Cardiac muscle cell (in vitro differentiated cells and primary cell): ENCODE data around the gene PLEKHA6. TPM values are rescaled to one million over a fixed set of nuclear protein-coding genes. Genes with fewer than 3 reads are reported as not detected.

Source experiments
- DNase-seq, 2 donors: peaks; one replicate each; pipeline versions ENCODE4 v3.0.0 to v3.0.0-alpha.2; 2010 to 2017; ENCODE audit warnings: low read depth in 1 of 2, low spot score in 1 of 2
- H3K27ac ChIP-seq: fragments of 200-600 bp; sonication (generic); 2 replicates; pipeline ENCODE4 v1.5.1; 2016
- H3K27me3 ChIP-seq: fragments of 200-600 bp; sonication (generic); 2 replicates; pipeline ENCODE4 v1.6.0; 2016; ENCODE audit warnings: control low read depth
- H3K36me3 ChIP-seq: fragments of 200-600 bp; sonication (generic); 2 replicates; pipeline ENCODE4 v1.5.1; 2016; ENCODE audit warnings: control low read depth
- H3K4me1 ChIP-seq: fragments of 200-600 bp; sonication (generic); 2 replicates; pipeline ENCODE4 v1.8.1; 2017; ENCODE audit warnings: low read depth, mild to moderate bottlenecking, mixed run types
- H3K4me3 ChIP-seq: fragments of 200-600 bp; sonication (generic); 2 replicates; pipeline ENCODE4 v1.5.1; 2016; ENCODE audit warnings: mild to moderate bottlenecking
- H3K9me3 ChIP-seq: fragments of 200-600 bp; sonication (generic); 2 replicates; pipeline ENCODE4 v1.5.1; 2017; ENCODE audit warnings: low read depth, mild to moderate bottlenecking, control low read depth
- CTCF ChIP-seq: IDR thresholded peaks from 2 replicates; pipeline ENCODE4 v1.5.1; 2012; ENCODE audit warnings: low read depth, mild to moderate bottlenecking, low read length
- polyA plus RNA-seq: library from polyadenylated mRNA; unstranded; fragments of >200 nt; fragmentation: Nextera tagmentation; extraction: Ambion mirVana; gene quantifications from 2 replicates; pipeline ENCODE4 v1.2.1, GENCODE V29; 2016
- total RNA-seq: library from RNA; depleted of rRNA; stranded (reverse); fragments of >200 nt; gene quantifications from 2 replicates; pipeline ENCODE4 v1.2.3, GENCODE V29; 2016

The PLEKHA6 gene, protein sequence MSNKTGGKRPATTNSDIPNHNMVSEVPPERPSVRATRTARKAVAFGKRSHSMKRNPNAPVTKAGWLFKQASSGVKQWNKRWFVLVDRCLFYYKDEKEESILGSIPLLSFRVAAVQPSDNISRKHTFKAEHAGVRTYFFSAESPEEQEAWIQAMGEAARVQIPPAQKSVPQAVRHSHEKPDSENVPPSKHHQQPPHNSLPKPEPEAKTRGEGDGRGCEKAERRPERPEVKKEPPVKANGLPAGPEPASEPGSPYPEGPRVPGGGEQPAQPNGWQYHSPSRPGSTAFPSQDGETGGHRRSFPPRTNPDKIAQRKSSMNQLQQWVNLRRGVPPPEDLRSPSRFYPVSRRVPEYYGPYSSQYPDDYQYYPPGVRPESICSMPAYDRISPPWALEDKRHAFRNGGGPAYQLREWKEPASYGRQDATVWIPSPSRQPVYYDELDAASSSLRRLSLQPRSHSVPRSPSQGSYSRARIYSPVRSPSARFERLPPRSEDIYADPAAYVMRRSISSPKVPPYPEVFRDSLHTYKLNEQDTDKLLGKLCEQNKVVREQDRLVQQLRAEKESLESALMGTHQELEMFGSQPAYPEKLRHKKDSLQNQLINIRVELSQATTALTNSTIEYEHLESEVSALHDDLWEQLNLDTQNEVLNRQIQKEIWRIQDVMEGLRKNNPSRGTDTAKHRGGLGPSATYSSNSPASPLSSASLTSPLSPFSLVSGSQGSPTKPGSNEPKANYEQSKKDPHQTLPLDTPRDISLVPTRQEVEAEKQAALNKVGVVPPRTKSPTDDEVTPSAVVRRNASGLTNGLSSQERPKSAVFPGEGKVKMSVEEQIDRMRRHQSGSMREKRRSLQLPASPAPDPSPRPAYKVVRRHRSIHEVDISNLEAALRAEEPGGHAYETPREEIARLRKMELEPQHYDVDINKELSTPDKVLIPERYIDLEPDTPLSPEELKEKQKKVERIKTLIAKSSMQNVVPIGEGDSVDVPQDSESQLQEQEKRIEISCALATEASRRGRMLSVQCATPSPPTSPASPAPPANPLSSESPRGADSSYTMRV
- 44.1 and 71.7 TPM in 2 replicates for total RNA-seq
- polyA plus RNA-seq: 23.1 and 41.6 TPM in 2 replicates

DNA sequence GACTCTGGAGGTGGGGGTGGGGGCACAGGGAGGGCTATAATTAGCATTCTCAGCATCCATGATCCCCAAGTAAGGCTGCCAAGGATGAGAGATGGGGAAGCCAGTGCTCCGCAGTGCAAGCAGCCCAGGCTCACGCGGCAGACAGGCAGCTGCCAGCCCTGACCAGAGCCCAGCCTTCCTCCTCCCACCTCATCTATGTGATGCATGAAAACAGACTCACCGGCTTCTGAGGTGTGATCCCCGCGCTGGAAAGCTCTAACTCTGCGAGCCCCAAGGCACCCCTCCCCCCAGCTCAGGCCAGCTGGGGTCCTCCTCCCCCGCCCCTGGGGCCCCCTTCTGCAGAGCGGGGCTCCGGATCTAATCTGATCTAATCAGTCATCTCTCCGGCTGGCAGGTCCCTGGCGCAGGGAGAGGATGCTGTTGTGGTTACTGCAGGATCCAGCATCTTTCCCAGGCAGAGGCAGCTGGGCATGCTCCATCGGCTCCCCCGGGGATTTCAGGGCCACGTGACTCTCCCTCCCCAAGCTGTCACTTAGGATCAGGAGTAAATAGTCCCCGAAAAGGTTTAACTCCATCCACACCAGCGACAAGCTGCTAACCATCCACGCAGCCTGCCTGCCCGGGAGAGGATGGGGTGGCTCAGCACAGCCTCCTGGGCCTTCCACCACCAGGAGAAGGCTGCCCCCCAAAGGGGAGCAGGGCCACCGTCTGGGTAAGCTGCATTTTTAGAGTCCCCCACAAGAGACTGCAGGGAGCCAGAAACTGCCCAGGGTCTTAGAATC lies at the start of gene PLEKHA6:
Gene PLEKHA6, minus strand, starts transcription at position 456 of the 782 bp plus-strand sequence. CDS start 86,202 bp downstream, outside the sequence.
- peak; percentile 57 to 61 for DNase-seq
- Histone ChIP-seq H3K4me1 (peaks cover 58% of the 10 kb centered on the region), H3K27ac (peak within 1 kb of the TSS; percentile 77), H3K4me3 (peak within 1 kb of the TSS; percentile 9), H3K9me3 (no peaks in the 10 kb centered on the region), H3K36me3 (no peaks in the 10 kb centered on the region), H3K27me3 (no peaks in the 10 kb centered on the region)
- peak; percentile 50 for TF ChIP-seq CTCF

GRCh38 chr1:204409123-204409522 lies 49.4 kb upstream of the PLEKHA6 start:
- Histone ChIP-seq H3K9me3 (no peaks in the 10 kb centered on the region), H3K36me3 (peaks cover 18% of the 10 kb centered on the region), H3K4me1 (peaks cover 10% of the 10 kb centered on the region), H3K27ac (peak overlapping the region; percentile 95), H3K27me3 (no peaks in the 10 kb centered on the region), H3K4me3 (peak overlapping the region; percentile 78)
- peak in 1 of 2 donors; percentile 41 for DNase-seq
- no peak for TF ChIP-seq CTCF

DNA sequence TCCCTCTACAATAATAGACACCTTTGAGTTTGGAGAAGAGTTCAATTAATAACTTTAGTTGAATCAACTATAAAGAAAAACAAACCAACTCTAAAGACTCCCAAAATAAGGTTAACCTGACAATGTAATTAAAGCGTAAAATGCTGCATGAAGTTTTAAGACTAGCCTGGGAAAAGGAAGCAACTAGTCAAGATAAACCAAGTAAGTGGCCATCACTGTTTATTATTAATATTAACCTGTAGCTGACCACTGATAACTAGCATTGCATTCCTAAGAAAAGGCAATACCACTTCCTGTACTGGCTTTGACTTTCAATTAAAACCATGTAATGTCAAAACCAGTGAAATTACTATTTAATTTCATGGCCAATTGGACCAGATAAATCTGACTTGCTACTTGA lies 48.9 kb upstream of the PLEKHA6 start:
- H3K4me1 ChIP-seq: peaks cover 10% of the 10 kb centered on the region
- no peaks in the 10 kb centered on the region for H3K9me3 ChIP-seq
- peaks cover 18% of the 10 kb centered on the region for H3K36me3 ChIP-seq
- TF ChIP-seq CTCF: no peak
- no peaks in the 10 kb centered on the region for H3K27me3 ChIP-seq
- peak overlapping the region; percentile 78 for H3K4me3 ChIP-seq
- no peak for DNase-seq
- peak overlapping the region; percentile 95 for H3K27ac ChIP-seq

DNA sequence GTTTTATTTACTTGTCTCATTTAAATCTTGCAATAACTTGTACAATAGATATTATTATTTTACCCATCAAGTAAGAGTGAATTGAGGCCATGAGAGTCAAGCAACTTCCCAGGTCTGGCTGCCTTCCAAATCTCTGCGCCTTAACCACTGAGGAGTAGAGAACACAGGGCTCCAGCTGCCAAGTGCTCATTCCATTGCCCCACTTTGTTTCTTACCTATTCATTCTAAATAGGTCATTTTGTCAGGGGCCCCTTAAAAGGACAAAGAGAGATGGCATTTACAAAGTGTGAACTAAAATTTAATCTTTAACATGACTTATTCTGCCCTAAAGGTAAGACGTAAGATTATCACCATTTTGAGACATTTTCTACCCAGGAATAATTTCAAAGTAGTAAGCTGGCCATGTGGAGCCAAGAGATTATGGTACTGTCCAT lies 48.4 kb upstream of the PLEKHA6 start:
- H3K9me3 ChIP-seq: no peaks in the 10 kb centered on the region
- H3K36me3 ChIP-seq: peaks cover 22% of the 10 kb centered on the region
- H3K4me3 ChIP-seq: peak overlapping the region; percentile 78
- peaks cover 10% of the 10 kb centered on the region for H3K4me1 ChIP-seq
- no peak overlapping the region for H3K27ac ChIP-seq
- H3K27me3 ChIP-seq: no peaks in the 10 kb centered on the region
- peak; percentile 69 to 86 for DNase-seq
- no peak for TF ChIP-seq CTCF
